GM18519 (cell line): Measurements from ENCODE around the gene CD55.

ENCODE experiments used
- ATAC-seq: cut with Tn5 transposase; IDR thresholded peaks from one replicate; pipeline ENCODE4 v1.9.1; 2021; ENCODE audit warnings: mild to moderate bottlenecking, moderate library complexity; ENCODE audit not compliant: unreplicated experiment, low FRiP score

The CD55 gene

GRCh38 chr1:207328004-207328403 lies 6.5 kb downstream of the CD55 start:
- no peak for ATAC-seq

- no peak for ATAC-seq
These were observed 7.5 kb downstream of the CD55 start for GRCh38 chr1:207328908-207329440.

GRCh38 chr1:207329469-207329868 lies 8.0 kb downstream of the CD55 start:
- ATAC-seq: no peak

DNA sequence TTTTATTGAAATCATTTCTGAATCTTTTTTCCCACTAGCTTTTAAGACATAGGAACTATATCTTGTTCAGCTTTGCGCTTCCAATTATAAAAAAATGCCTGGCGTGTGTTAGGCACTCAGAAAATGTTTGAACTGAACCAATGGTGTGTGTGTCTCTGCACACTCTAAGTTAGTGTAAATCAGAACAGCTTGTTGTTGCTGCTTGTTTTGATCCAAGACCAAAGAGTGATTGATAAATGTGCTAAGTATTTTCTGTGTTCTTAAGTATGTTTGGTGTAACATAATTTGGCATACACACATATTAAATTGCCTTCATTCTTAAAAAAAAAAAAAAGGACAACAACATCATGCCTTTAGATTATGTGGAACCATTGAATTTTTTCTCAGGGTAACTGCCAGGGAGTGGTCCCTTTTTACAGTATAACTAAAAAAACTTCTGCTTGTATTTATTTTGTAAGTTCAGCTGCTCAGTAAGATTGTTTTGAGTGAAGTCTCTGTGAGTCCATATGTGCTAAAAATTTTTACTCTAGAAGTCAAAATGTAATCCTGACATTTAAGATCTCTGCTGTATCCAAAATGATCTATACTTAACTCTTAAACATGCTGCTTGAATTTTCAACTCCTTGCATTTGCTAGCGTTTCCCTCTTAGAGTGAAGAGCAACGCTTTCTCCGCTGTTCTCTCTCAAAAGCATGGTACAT lies 8.7 kb downstream of the CD55 start:
- no peak for ATAC-seq

DNA sequence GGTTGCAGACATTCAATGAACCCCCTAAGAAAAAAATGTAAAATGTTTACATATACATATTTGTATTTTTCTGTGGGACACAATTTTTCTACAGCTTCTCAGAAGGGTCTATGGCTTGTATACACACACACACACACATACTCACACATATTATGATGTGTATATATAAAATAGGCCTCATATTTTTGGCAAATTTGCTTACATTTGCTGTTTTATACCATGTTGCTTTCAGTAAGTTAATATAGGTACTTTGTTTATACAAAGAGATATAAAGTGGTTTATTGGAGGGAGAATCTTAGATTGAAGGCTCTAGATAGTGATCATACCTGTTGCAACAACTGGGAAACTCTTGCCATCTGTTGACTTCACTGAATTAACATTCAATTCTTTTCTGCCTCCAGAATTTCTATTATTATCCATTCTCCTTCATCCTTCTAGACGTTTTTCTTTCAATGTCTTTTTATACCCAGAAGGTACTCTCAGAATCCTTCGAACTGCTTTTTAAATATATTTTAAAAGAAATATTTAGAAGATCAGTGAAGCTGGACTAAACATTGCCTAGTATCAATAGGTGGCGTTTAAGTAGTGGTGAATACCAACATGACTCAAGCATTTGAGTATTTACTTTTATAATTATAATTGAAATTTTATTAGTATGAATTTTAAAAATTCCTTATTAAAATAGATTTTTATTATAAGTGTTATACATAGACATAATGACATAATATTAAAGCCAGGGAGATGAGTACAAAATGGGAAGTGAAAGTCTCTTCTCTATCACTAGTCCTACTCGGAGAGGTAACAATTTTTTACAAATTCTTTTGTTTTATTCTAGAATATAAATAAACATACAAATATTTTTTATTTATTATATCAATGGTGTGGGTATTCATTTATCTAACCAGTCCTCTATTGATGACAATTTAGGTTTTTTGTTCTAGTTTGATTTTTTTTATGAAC lies 10.2 kb downstream of the CD55 start:
- ATAC-seq: no peak

GRCh38 chr1:207333009-207333600 lies 11.6 kb downstream of the CD55 start:
- no peak for ATAC-seq

DNA sequence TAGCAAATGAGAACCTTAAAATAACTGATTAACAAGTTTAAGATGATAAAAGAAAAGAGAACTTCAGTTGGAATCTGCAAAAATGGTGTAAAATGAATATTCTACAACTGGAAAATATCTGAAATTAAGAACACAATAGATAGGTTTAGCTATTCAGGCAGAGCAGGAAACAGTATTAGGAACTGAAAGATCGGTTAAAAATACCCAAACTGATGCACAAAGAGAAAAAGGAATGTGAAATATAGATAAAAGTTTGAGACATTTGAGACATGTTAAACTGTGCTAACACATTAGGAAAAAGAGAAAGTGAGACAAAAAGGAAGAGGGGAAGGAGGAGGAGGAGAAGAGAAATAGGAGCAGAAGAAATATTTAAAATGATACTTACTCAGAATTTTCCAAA lies 12.1 kb downstream of the CD55 start:
- no peak for ATAC-seq

GRCh38 chr1:207334337-207334736 lies 12.9 kb downstream of the CD55 start:
- ATAC-seq: no peak

DNA sequence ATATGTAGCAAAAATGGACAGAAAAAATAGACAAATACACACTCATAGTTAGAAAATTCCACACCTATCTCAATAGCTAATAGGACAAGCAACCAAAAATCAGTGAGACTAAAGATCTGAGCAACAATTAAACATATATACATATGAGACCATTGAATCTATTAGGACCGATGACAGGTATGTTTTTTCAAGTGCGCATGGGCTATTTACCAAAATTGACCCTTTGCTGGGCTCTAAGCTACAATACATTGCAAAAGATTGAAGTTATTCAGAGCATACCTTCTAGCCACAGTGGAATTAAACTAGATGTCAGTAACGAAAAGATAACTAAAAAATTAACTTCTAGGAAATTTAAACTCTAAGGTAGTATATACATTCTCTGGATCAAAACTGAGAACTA lies 13.7 kb downstream of the CD55 start:
- ATAC-seq: no peak

GRCh38 chr1:207335695-207336363 lies 14.4 kb downstream of the CD55 start:
- peak; percentile 52 for ATAC-seq

DNA sequence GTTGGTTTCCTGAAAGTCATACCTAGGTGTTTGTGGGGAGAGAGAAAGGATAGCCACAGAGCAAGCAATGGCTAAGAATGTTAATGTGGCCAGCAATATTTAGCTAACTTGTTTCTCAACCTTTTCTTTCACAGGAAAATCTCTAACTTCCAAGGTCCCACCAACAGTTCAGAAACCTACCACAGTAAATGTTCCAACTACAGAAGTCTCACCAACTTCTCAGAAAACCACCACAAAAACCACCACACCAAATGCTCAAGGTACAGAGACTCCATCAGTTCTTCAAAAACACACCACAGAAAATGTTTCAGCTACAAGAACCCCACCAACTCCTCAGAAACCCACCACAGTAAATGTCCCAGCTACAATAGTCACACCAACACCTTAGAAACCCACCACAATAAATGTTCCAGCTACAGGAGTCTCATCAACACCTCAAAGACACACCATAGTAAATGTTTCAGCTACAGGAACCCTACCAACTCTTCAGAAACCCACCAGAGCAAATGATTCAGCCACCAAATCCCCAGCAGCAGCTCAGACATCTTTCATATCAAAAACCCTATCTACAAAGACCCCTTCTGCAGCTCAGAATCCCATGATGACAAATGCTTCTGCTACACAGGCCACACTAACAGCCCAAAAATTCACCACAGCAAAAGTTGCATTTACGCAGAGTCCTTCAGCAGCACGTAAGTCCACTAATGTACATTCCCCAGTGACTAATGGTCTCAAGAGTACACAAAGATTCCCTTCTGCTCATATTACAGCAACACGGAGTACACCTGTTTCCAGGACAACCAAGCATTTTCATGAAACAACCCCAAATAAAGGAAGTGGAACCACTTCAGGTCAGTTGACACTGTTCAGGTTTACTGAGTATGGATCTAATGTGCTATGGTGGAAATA lies 15.3 kb downstream of the CD55 start:
- peak; percentile 64 for ATAC-seq

DNA sequence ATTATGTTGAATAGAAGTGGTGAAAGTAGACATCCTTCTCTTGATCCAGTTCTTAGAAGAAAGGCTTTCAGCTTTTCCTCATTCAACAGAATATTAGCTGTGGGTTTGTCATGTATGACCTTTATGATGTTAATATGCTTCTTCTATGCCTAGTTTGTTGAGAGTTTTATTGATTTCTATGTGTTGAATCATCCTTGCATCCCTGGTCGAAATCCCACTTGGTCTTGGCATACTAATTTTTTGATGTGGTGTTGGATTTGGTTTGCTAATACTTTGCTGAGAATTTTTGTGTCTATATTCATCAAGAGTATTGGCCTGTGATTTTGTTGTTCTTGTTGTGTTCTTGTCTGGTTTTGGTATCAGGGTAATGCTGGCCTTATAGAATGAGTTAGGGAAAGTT lies 20.9 kb downstream of the CD55 start:
- ATAC-seq: no peak

- no peak for ATAC-seq
These were observed 22.2 kb downstream of the CD55 start for GRCh38 chr1:207343675-207344074.

DNA sequence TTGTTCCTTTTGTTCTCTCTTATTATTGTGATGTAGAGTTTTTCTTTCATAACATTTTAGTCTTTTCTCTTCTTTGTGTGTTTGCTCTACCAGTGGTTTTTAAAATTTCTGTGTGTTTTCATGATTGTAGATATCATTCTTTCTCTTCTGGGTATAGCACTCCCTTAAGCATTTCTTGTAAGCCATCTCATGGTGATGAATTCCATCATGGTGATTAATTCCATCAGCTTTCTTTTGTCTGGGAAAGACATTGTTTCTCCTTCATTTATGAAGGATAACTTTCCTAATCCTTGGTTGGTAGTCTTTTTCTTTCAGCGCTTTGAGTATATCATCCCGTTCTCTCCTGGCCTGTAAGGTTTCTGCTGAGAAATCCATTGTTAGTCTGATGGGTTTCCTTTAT lies 22.7 kb downstream of the CD55 start:
- ATAC-seq: no peak

GRCh38 chr1:207345644-207346477 lies 24.4 kb downstream of the CD55 start:
- no peak for ATAC-seq

GRCh38 chr1:207346513-207346912 lies 25.0 kb downstream of the CD55 start:
- ATAC-seq: no peak

GRCh38 chr1:207349979-207350378 lies 28.5 kb downstream of the CD55 start:
- no peak for ATAC-seq

- no peak for ATAC-seq
These were observed 31.1 kb downstream of the CD55 start for GRCh38 chr1:207352554-207352953.

DNA sequence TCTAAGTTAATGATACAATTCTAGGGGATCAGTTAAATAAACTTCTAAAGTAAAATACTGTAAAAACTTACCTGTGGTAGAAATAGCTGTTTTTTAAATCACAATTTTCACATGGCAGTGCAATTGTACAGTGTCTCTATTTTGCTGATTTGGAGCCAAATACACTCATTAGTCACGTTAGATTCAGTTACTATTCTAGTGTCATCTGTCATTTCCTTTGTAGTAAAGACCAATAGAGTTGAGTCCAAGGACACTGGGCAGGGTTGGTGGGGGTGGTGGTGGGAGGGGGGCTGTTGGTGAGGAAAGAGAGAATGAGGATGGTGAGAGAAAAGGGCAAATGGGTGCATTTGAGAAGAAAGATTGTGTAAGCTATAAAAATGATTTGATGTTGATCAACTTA lies 33.6 kb downstream of the CD55 start:
- ATAC-seq: no peak
